Hindlimb muscle (tissue), 1 donor: Measurements from ENCODE around the gene SEL1L. TPM values are rescaled to one million over a fixed set of nuclear protein-coding genes. Genes with fewer than 3 reads are reported as not detected.
A peak's percentile ranks its signal among the peaks of the same experiment; 100 is the strongest.
"Not testable (repeated sequence)": the region's sequence is repeated elsewhere in the genome, so short reads cannot be mapped to it uniquely, and the experiment has no call there.

Experiments used
- DNase-seq: peaks from one replicate; pipeline ENCODE4 v3.0.0-alpha.2; 2013
- polyA plus RNA-seq: library from polyadenylated mRNA; unstranded; fragments of 120-200 nt; gene quantifications from one replicate; pipeline ENCODE4 v1.2.1, GENCODE V29; 2013; ENCODE audit not compliant: insufficient read length

Gene SEL1L
- 32.6 TPM for polyA plus RNA-seq

DNA sequence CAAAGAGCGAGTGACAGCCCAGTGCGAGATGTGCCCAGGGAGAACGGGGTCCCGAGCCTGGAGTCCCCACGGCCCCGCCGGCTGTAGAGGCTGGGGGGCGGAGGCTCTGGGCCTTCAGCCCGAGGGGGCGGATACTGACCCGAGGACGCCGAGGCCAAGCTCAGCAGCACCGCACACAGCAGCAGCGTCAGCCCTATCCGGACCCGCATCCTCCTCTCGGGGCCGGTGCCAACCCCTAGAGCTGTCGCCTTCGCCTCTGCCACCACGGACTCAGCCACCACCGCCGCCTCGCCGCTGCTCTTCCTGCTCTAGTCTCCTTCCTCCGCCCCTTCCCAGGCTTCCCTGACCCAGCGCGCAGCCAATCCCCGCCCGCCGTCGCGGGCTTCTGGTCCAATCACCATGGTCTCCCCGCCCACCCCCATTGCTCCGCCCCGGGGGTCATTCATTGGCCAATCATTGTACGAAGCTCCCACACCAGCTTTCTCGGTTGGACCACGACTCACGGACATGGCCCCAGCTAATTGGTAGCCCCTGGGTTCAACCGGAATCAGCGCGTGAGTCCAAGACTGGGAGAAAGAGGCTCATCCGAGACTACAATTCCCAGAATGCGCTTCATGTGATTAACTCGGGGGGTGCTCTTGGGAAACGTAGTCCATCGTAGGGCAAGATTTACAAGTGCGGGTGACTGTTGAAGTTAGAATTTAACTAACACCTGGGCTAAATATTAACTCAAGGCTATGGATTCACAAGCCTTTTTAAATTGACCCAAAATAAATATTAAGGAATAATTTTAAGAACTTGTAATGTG is at the start of gene SEL1L:
TSS of gene SEL1L (minus strand) at position 318 of the 808 bp plus-strand sequence. CDS start at position 209, 109 bp downstream.
- peak; percentile 99 for DNase-seq

DNA sequence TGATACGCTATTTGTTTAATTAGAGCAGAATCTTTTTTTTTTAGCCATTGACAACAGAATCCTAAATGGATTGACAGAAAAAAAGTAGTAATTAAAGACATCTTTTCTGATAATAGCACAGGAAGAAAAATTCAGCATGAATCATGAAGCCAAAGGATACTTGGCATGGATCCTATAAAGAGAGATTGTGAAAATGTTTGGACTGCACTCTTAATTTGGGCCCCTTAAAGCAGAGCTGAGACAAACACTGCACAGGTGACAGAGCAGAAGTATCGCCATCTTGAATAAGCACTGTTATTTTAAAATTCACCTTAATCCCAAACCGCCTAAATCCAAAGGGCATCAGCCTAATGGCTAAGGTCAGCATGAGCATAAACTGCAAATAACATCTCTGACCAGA is 48.8 kb upstream of the SEL1L start:
- no peak for DNase-seq

DNA sequence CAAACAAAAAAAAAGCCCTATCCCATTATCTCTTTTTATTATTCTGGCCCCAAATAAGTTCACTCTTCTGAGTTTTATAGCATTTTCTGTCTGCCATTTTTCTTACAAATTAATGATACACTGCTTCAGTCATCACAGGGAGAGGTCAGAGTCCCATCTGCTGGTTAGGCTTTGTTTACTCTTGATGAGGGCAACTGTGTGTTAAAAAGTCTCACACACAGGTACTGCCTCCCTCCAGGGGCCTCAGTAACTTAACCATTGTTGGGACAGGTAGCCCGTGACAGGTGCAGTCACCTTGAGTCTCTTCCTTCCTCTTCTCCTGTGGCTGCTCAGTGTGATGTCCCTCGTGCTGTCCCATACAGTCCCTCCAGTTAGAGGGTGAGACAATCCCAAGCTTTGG is 45.5 kb upstream of the SEL1L start:
- no peak for DNase-seq

DNA sequence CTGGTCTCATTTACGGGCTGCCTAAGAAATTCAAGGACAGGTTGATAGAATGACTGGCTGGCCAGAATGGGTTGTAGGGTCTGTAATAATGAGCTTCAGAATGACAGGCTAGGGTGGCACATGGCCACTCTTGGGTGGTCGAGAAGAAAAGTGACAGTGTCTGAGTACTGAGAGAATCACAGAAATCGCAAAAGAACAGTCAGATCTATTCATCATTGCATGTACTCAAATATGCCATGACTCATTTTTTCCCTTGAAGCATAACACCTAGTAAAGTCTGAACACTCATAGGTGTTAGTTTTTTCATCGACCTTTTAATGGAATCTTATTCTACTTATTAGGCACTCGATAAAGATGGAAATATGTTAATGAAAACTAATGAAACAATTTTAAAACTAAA is 37.8 kb upstream of the SEL1L start:
- DNase-seq, result no peak

DNA sequence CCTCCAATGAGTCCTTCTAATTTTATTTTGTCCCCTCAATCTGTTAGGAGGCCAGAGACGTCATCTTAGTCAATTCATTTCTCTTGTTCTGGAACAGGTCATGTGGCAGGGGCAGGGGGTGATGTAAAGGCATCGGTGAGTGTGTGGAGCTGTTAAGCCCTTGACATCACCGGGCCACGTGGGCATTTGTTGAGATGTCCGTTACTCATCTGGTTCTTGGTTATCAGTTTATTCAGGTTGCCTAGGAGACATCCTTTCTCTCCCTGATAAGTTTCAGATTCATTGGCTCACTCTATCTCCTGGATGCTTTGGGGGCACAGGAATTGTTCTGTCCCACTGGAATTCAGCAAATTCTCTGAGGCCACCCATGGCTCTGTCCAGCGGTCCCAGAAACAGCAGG is 33.6 kb upstream of the SEL1L start:
- no peak for DNase-seq

DNA sequence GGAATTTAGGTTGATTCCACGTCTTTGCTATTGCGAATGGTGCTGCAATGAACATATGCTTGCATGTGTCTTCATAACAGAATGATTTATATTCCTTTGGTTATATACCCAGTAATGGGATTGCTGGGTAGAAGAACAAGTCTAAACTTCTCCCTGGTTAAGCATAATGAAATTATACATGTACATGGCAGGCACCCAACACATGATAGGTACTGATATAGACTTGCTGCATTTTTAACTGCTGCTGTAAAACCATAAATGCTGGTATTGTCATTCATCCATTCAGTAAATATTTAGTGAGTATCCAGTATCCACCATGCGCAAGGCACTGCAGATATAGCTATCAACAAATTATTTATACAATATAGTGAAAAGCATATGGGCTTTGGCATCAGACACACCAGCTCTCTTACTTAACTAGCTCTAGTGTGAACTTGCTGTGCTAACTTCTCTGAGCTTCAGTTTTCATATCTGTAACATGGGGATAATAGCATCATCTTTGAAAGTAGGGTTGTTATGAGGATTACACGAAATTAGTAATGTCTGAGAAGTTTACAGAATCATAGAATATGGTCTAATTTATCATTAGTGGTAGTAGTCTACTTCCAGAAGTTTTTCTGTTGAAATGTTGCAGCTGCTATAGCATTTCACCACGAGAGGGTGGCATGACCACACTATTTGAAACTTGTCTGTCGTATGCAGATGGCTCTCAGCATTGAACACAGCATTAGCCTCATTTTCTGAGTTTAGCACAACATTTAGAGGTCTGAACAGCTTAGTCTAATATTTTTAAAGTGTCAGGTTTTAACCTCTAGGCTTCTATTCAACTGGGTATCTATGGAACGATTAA is 32.0 kb upstream of the SEL1L start:
- peak; percentile 40 for DNase-seq

DNA sequence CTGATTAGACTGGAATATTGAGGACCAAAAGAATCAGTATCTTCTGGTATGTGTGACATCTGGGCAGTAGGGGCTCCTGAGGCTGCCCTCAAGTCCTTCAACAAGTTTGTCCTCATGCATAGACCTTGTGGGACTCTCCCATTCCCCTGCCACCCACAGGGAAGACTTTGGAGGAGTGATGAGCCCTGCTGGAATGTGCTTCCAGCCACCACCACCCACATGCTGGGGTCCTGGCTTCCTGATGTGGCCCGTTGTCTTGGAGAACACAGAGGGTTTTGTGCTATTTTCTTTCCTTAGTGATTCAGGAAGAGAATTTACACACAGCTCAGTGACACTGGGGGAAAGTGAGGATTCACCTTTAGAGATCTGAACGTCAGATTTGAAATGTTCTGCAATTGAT is 29.2 kb upstream of the SEL1L start:
- no peak for DNase-seq

DNA sequence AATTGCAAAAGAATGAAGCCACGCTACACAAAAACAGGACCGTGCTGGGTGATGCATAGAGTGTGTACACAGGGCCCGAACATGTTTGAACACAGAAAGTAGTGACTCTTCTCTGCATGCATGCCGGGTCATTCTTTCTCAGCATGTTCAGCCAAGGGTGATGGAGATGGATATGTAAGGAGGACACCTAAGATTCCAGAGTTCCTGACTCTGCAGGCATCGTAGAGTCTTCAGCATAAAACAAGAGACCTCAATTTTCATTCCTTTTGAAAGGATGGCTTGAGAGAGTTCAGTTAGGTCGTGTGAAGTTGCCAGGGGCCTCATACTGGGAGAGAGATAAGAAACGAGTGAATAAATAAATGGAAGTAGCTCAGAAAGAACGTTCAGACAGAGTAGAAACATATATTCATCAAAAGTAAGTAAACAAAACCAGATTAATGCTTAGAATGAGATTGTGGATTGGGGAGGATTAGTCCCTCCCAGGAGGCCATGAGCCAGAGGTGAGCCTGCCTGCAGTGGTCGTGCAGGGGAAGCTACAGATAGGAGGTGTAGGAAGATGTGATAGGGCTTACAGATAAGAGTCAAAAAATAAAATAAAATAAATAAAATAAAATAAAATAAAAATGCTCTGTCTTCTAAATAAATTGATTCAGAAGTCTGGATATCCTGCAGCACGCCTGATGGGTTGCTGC is 27.6 kb upstream of the SEL1L start:
- DNase-seq, result no peak

DNA sequence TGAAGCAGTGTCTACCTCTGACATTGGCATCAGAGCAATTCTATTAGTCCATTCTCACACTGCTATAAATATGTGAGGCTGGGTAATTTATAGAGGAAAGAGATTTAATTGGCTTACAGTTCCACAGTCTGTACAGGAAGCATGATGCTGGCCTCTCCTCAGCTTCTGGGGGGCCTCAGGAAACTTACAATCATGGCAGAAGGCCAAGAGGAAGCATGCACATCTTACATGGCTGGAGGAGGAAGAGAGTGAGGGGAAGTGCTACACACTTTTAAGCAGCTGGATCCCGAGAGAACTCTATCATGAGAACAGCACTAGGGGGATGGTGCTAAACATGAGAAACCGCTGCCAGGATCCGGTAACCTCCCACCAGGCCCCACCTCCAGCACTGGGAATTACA is 25.7 kb upstream of the SEL1L start:
- DNase-seq, result no peak

DNA sequence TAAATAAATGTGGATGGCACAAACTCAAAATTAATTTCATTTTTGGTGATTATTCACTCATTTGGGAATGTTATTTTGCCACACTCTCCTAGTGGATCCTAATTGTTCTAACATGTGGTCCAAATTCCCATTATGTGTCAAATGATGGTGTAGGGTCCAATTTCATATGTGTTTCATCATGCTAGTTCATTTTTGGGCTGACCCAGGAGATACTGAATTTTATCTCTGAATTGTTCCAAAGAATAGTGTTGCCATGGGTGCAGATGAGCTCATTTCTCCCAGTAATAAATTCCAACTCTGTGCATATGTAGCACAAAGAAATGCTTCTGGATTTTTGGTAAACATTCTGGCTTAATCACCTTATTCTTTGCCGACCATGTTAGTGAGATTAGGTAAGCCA is 23.5 kb upstream of the SEL1L start:
- no peak for DNase-seq

DNA sequence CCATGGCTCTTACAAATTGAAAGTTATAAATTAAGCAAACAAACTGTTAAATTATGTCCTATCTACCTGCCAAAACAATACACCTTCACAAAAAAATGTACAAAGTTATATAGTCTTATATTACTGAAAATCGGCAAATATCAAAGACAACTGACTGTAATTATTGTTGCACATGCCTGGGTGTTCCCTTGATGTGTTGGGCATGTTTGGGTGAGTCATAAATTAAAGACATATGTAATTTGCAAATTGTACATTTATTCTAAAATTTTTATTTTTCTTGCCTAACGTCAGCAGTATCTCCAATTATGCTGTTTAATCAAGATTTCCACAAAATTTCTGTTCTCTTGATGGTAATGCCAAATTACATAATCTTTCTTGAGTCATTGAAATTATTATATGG is 22.0 kb upstream of the SEL1L start:
- no peak for DNase-seq

DNA sequence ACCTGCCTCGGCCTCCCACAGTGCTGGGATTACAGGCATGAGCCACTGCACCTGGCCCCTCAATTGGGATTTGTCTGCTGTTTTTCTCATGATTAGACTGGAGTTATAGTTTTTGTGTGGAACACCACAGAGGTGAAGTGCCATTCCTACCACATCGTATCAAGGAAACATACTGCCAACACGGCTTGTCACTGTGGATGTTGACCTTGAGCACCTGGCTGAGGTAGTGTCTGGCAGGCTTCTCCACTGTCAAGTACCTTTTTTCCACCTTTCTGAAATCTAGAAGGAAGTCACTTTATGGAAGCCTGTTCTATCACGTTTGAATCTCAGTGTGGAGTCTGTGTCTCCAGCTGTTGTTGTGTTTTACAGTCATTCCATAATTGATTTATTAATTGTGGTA is 21.4 kb upstream of the SEL1L start:
- no peak for DNase-seq

DNA sequence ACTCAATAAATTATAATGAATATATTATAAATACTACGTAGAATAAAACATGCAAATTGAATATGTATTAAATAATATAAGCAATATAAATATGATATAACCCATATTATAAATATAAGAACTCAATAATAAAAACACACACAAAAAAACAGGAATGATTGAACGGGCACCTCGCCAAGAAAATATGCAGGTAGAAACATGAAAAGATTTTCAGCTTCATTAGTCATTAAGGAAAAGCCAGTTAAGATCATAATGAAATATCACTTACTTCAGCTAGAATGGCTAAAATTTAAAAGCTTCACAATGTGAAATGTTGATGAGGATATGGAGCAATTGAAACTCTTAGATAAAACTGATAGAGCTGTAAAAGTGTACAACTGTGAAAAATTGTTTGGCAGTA is 17.8 kb upstream of the SEL1L start:
- no peak for DNase-seq

DNA sequence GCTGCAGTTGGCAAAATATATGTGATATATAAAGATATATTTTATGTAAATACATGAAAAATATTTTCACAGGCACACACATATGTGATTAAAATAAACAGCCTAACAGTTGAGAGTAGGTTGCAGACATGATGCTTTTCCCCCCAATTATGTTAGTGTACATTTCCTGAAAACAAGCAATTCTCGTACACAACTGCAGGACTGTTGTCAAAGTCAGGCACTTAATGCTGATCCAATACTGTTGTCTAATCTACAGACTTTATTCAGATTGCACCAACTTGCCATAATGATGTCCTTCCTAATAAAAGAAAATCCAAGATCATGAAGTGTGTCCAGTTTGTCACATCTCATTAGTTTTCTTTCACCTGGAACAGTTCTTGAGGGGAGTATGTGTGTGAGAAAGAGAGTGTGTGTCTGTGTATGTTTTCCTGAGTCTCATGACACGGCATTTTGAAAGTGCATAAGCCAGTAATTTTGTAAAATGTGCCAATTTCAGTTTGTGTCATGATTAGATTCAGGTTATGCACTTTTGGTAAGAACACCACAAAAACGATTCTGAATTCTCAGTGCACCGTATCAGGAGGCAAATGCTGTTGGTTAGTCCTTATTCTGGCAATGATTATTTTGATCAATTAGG is 16.5 kb upstream of the SEL1L start:
- DNase-seq, result no peak

DNA sequence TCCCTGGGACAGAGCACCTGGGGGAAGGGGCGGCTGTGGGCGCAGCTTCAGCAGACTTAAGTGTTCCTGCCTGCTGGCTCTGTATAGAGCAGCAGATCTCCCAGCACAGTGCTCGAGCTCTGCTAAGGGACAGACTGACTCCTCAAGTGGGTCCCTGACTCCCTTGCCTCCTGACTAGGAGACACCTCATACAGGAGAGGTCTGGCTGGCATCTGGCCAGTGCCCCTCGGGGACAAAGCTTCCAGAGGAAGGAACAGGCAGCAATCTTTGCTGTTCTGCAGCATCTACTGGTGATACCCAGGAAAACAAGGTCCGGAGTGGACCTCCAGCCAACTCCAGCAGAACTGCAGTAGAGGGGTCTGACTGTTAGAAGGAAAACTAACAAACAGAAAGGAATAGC is 7.6 kb upstream of the SEL1L start:
- not testable (repeated sequence) for DNase-seq

DNA sequence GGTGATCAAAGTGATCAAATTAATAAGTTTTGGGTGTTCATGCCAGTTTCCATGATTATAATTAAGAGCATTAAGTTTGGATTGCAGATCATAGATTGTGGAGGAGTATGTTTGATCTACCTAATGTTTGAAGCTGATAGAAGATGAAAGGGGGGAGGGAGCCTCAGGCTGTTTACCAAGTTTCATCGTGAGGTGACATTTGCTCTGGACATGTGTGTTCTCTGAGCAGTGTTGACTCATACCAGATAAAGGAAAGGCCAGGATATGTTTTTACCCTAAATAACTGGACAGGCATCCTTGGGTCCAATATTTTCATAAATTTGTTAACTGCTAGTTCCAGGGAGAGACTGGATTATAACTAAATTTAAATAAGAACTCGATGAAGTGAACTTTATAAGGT is 3.5 kb upstream of the SEL1L start:
- DNase-seq, result no peak

DNA sequence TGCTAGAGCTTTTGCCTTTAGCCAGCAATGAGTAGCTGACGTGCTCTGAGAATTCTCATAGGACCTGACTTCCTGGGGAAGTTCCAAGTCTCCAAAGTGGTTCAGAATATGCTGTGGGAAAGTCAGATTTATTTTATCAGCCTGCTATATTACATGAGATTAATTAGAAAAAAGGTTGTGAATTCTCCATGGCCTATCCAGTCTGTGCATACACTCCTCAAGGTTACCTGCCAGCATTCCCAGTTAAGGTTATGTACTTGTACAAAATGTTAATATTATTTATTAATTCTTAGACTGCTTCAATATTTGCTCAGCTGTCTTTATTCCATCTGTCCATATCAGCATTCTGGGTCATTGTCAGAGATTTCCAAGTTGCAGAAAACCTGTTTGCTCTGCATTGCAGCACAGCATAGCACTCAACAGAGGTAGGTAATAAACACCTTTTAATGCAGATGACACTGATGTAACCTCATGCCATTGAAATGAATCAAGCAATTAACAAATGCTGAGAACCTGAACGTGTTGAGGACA is 2.7 kb upstream of the SEL1L start:
- DNase-seq, result peak; percentile 19

DNA sequence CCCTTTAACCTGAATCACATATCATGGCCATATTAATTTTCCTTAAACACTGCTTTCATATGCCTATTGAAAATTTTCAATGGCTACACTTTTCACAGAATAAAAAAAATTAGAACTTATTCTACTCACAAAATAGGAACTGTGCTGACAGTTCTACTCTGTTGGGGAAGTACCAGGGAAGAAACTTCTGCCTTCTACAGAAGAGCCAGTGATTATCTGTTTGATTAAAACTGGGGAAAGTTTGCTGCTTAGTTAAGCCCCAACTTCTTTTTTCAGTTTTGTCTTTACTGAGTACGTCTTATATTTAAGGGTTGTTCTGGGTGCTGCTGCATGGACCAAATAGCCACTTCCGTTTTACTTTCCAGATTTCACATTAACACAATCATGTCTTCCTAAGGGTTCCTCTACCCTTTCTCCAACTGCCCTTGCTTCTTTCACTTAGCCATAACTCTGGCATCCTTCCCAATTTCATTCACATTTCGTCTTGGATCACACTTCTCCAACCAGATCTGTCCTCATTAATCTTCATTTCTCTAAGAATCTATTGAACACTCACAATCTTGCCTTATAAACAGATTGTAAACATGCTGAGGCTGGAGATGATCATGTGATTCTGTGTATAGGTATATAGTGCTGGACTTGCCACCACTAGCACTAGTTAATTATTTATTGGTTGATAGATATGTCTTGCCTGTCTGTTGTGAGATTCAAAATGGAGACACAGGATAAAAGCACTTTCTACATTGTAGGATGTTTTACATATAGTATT is 1.9 kb upstream of the SEL1L start:
- no peak for DNase-seq

DNA sequence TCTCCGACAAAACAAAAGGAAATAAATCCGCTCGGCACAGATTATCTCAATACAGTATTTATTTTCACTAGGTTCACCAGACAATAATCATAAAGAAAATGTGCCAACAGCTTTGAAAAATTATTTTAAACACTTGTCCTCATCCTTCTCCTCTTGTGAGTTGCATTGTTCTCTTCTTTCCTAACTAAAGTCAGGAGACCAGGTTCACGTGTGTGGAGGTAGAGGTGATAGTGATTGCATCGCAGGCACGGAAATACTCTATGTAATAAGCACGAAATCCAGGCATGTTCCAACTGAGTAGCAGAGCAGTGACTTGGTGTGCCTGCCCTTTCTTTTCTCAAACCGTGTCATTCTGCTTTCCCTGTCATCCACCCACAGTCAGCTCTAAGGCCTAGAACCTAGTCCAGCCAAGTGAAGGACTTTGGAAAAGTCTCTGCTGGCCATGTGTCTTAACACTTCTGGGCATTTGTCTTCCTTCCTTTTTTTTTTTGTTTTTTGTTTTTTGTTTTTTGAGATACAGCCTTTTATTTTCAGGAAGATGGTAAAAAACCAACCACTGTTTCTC is 939 bp upstream of the SEL1L start:
- DNase-seq, result no peak

DNA sequence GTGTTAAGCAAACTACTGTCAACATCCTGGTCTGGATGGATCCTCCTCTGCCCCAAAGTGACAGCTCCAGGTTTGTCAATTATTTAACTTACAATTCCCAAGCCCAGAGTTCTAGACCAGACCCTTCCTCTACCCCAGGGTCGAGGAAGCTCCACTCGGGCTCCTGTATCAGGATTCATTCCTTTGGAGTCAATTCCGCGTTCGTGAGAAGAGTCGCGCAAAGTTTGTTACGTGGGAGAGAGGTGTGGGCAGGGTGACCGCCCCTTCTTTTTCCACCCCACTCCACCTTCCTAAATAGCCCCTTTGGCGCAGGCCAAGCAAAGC is 479 bp downstream of the SEL1L start:
- no peak for DNase-seq

DNA sequence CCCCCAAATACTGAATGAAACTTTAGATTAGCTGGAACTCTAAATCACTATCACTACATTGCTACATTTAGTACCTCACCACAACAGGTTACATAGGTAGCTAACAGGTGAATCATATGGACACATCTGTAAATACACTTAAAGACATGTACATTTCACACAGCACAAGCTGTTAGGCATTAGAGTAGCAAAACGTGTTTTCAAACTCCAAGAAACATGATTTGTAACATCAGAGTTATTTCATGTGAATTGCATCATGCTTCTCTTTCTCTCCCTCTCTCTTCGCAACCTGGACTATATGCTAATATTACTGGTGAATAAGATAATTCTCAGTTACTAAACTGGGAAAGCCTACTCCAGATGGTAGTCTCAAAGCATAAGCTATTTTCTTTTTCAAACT is 4.3 kb downstream of the SEL1L start:
- DNase-seq, result no peak

DNA sequence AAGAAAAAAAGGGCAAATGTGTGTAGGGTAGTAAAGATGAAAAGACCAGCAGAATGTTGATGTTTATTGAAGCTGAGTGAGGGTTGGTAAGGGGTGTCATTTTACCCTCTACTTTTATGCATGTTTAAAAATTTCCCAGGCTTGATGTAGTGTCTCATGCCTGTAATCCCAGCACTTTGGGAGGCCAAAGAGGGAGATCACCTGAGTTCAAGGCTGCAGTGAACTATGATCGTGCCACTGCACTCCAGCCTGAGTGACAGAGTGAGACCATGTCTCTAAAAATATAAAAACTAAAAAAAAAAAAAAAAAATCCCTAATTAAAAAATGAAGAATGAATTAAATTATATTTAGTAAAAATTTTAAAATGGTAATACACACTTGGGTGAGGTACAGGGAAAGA is 8.5 kb downstream of the SEL1L start:
- no peak for DNase-seq
